ENCODE measurements around the gene ADAMTS15. TPM values are rescaled to one million over a fixed set of nuclear protein-coding genes. Genes with fewer than 3 reads are reported as not detected.

Gene ADAMTS15
- total RNA-seq, 1 donor = under 0.01 TPM

DNA sequence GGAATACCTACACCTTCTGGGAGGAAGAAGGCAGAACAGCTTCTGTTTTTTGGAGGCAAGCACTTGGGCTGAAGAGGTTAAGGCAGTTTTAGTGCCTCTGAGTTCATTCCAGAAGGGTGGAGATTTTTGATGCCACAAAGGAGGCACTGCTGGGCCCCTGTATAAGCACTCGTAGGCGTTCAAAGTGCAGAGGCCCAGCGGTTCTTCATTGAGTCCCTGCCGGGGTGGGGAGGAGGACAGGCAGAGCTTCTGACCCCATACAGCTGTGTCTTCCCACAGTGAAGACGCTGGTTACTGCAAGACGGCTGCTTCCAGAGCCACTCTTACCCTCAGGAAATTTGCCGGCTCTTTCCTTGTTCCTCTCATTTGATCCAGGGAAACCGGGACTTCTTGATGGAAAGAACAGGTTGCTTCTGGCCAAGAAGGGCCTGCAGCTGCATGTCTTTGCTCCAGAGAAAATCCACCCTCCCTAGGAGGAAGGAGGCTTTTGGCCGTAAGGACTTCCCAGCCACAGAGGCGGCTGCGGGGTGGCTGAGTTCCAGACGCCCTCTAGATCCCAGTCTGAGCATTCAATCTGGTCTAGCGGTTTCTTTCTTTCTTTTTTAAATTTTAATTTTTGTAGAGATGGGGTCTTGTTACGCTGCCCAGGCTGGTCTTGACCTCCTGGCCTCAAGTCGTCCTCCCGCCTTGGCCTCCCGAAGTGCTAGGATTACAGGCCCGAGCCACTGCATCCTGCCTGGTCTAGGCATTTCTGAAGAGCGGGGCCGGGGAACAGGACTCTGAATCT lies 9.4 kb downstream of the ADAMTS15 start:
- DNase-seq (ENCODE audit: low read depth in 2 of 3, low spot score in 2 of 3) = no peak

GRCh38 chr11:130458410-130458729 lies 9.9 kb downstream of the ADAMTS15 start:
- DNase-seq (ENCODE audit: low read depth in 2 of 3, low spot score in 2 of 3) = no peak

DNA sequence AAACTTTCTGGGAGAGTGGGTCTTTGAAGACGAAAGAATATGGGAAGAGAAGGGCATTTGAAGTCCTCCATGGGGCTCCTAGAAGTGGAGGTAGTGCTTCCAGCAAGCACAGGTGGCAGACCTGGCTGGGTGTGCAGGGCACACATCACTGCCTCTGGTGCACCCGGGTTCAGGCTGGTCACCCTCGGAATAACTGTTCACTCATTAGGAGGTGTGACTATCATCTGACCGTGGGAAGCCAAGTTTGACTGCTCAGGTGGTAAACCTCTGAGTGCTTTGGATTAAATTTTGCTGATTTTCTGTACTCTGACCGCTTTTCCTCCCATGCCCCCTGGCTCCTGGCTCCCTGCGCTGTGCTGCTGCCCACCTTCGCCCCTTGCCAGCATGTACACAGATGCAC lies 11.1 kb downstream of the ADAMTS15 start:
- no peak for DNase-seq (ENCODE audit: low read depth in 2 of 3, low spot score in 2 of 3)

- no peak for DNase-seq (ENCODE audit: low read depth in 2 of 3, low spot score in 2 of 3)
Observed at GRCh38 chr11:130462101-130462885, 13.8 kb downstream of the ADAMTS15 start.

GRCh38 chr11:130462931-130463330 lies 14.5 kb downstream of the ADAMTS15 start:
- no peak for DNase-seq (ENCODE audit: low read depth in 2 of 3, low spot score in 2 of 3)

DNA sequence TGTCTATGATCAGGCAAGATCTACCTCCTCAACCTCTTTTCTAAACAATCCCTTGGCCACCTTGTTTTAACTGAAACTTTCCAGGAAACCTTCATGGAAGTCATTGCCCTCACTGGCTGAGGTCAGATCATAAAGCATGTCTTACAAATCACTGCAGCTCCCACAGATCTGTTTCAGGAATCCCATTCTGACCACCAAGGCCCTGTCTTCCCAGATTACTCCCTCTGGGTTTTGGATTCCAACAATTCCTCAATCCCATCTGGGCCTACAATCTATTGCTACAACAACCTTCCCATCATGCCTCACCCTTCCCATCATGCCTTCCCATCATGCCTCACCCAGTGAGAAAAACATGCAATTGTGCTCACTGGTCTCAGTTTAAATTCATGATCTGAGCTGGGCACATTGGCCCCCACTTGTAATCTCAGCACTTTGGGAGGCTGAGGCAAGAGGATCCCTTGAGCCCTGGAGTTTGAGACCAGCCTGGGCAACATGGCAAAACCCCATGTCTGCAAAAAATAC lies 15.9 kb downstream of the ADAMTS15 start:
- DNase-seq (ENCODE audit: low read depth in 2 of 3, low spot score in 2 of 3) = no peak

DNA sequence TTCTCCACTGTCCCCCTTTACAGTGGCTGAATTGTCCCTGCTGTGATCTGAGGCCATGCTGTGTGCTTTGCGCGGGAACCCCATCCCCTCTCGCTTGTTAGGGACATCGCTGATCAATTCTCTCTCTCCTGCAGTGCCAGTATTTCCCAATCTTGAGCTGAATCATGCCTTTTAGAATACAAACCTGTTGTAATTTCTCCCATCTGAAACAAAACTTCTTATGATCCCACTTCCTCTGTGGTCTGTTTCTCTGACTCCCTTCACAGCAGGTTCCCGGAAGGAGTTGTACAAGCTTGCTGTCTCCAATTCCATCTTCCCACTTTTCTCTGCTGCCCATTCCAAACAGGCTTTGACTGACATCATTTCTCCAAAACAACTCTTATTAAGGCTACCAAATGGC lies 16.8 kb downstream of the ADAMTS15 start:
- DNase-seq (ENCODE audit: low read depth in 2 of 3, low spot score in 2 of 3) = no peak

- no peak for DNase-seq (ENCODE audit: low read depth in 2 of 3, low spot score in 2 of 3)
Observed at GRCh38 chr11:130467116-130467900, 18.9 kb downstream of the ADAMTS15 start.

GRCh38 chr11:130469181-130469580 lies 20.7 kb downstream of the ADAMTS15 start:
- DNase-seq (ENCODE audit: low read depth in 2 of 3, low spot score in 2 of 3) = no peak

- DNase-seq (ENCODE audit: low read depth in 2 of 3, low spot score in 2 of 3) = no peak
Observed at GRCh38 chr11:130470832-130471706, 22.6 kb downstream of the ADAMTS15 start.

GRCh38 chr11:130471731-130472433 lies 23.4 kb downstream of the ADAMTS15 start:
- no peak for DNase-seq (ENCODE audit: low read depth in 2 of 3, low spot score in 2 of 3)

DNA sequence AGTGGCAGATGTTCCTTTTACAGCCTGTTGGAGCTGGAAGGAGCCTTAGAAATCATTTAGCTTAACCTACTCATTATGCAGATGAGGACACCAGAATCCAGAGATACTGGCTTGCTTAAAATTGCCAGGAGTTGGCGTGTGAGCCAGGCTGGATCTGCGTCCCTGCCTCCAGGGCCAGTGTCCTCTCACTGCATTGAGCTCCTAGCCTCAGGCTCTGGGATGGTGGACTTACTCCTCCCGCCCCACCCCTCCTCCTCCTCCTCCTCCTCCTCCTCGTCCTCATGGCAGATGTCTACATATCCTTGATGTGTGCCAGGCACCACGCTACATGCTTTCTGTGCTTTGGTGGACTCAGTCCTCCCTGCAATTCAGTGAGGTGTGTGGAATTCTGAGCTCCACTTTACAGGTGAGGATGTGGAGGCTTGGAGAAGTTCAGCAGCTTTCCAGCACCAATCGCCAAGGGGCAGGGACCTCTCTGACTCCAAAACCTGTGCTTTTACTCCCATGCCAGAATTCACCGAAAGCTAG lies 24.1 kb downstream of the ADAMTS15 start:
- no peak for DNase-seq (ENCODE audit: low read depth in 2 of 3, low spot score in 2 of 3)

GRCh38 chr11:130473056-130473794 lies 24.8 kb downstream of the ADAMTS15 start:
- DNase-seq (ENCODE audit: low read depth in 2 of 3, low spot score in 2 of 3) = no peak

- no peak for DNase-seq (ENCODE audit: low read depth in 2 of 3, low spot score in 2 of 3)
Observed at GRCh38 chr11:130473795-130474377, 25.4 kb downstream of the ADAMTS15 start.

DNA sequence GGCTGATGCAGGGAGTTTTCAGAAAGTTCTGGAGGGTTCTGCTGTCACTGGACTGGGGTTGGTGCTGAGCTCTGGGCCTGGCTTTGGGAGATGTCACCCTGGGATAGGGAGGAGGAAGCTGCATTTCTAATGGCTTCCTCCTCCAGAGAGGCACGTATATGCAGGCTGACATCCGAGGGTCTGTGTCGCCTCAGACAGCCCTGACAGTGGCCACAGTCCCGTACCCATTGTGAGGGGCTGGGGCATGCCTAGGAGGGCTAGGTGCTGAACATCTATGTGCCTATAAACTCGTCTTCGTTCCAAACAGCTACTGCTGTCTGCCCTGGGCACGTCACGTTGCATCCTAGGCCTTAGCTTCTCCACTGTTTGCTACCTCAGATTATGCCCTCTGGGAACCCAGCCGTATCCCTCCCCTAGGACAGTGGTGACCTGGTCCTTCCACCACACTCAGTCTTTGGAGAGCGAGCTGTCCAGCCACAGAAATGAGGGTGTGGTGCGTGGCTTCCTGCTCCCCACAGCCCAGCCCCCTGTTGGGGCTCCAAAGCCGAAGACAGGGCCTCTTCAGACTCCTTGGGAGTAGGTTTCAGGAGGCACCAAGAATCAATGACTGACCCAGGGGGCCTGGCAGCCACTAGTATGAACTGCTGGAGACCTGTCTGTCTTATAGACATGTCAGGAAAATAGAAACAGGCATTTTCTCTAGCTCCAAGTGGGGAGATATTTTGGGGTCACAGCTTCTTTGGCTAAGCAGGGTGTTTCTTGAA lies 26.4 kb downstream of the ADAMTS15 start:
- DNase-seq (ENCODE audit: low read depth in 2 of 3, low spot score in 2 of 3) = no peak

GRCh38 chr11:130475426-130476053 lies 27.1 kb downstream of the ADAMTS15 start:
- DNase-seq (ENCODE audit: low read depth in 2 of 3, low spot score in 2 of 3) = no peak

Measured in hematopoietic multipotent progenitor cell (in vitro differentiated cells).